HG02981 (cell line): ENCODE data around the gene SERPINB6.
"Not testable (repeated sequence)": the region's sequence is repeated elsewhere in the genome, so short reads cannot be mapped to it uniquely, and the experiment has no call there.

Source experiments
- ATAC-seq: cut with Tn5 transposase; IDR thresholded peaks from one replicate; pipeline ENCODE4 v1.9.1; 2021; ENCODE audit warnings: mild to moderate bottlenecking, moderate library complexity; ENCODE audit not compliant: unreplicated experiment

The SERPINB6 gene

DNA sequence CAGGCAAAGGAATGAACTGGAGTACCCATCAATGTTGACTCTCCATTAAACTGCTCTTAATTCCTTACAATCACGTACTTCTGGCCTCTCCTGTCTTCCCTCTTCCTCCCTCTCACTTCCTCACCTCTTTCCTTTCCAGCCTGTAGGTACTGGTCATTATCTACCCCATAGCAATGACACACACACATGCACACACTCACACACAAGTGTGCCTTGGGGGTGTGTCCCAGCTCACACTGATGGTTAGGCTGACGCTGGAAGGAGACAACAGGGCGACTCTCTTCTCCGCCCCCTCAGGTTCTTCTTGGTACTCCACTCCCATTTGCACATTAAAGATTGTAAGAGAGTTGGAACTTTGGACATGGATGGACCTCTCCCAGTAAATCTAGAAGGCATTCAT is 54.3 kb downstream of the SERPINB6 start:
- no peak for ATAC-seq

DNA sequence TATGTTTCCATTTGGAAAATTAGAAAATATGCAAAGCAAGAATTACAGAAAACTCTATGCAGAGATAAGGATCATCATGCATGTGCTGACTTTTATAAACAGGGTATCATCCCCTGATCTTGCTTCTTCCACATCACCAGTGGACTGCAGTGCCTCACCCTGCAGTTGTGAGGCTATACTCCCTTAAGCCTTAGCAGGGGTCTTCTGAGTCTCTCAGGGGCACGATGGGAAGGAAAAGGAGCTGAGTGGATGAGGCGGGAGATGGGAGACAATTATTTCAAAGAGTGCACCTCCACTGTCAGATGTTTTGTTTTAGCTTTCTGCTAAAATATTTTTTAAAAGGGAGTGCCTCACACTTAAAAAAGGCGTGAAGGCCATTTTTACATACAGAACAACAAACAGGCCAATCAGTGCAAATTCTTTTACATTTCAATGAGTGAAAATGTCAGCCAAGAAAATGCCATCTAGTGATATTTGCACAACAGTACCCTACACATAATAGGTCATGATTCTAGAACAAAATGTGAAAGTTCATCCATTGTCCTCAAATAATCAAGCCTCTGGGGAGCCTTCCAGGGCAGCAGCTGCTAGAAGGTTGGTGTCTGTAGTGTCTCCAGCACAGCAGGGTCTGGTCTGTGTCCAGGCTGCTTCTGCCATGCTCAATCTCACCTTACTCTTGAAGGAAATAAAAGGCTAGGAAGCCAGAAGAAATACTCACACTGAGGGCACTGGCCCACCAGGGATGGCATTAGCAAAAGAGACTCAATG is 55.0 kb downstream of the SERPINB6 start:
- no peak for ATAC-seq

DNA sequence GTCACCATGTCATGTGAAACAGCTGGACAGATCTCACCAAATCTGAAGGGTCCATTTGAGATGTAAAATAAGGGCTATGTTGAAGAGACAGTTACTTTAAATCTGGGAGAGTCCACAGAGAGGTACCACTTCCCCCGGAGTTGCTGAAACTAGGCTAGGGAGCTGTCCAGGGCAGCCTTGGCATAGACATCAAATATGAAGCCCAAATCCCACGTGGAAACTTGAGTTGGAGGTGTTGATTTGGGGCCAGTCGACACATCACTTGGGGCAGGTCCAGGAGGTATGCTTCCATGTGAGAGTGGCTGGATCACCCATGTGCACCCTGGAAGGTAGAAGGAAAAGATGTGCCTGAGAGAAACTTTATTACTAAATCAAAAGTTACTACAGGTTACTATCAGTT is 56.2 kb downstream of the SERPINB6 start:
- ATAC-seq, result no peak

DNA sequence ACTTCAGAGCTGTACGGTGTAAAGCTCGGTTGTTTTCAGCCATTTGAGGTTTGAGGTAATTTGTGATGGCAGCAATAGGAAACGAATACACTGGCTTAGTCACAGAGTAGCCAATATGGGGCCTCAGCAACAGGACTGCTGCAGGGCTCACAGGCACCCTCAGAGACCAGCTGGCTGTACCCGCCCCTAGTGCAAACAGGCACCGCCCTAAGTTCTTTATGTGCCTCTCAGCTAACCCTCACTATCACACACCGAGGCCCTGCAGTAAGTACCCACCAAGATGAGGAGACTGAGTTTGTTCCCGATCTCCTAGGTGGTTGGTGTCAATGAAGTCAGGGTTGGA is 57.1 kb downstream of the SERPINB6 start:
- ATAC-seq, result no peak

DNA sequence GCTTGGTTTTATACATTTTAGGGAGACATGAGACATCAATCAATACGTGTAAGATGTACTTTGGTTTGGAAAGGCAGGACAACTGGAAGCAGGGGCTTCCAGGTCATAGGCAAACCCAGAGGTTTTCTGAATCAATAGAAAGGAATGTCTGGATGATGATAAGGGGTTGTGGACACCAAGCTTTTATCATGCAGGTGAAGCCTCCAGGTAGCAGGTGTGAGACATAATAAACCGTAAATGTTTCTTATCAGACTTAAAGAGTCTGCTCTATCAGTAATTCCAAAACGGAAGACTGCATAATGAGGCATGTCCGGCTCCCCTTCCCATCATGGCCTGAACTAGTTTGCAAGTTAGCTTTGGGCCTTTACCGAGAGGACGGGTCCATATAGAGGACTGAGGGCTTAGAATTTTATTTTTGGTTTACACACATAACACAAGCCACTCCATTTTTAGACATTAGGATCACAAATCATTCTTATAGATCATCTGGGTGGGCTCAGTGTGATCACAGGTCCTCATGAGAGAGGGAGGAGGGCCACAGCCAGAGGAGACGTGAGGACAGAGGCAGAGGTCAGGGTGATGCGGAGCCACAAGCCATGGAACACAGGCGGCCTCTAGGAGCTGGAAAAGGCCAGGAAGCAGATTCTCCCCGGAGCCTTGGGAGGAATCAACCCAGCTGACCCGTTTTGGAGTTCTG is 57.6 kb downstream of the SERPINB6 start:
- no peak for ATAC-seq

DNA sequence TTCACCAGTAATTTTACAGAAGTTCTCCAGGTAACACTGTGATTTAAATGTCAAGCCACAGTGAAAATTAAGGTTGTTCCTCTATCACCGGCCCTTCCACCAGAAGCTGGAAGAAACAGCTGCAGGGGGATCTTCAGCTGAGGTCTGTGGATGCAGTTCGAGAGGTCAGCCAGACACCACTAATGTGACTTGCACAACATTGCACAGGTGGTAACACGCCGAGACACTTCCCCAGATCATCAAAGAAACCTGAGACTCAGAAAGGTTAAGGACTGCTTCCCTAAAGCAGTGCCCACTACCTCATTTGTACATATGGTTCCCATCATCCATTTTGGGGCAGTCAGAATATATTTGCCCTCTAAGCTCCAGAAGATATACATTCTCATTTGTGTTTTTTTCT is 60.2 kb downstream of the SERPINB6 start:
- peak; percentile 66 for ATAC-seq

DNA sequence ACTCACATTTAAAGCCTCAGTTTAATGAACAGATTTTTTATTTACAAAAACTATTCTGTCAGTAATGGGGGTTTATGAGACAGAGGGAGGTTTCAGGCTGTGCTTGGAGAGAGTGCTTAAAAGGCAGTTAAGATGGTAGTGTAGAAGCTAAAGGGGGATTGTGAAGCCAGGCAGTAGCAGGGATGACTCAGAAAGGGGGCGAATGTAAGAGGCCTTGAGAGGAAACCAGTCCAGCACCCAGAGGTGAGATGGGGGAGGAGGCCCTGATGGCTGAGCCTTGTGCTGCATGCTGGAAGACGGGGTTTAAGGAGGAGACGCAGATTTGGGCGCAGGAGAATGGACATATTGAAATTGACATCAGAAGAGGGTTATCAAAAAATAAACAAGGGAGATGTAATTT is 61.6 kb downstream of the SERPINB6 start:
- ATAC-seq, result no peak

DNA sequence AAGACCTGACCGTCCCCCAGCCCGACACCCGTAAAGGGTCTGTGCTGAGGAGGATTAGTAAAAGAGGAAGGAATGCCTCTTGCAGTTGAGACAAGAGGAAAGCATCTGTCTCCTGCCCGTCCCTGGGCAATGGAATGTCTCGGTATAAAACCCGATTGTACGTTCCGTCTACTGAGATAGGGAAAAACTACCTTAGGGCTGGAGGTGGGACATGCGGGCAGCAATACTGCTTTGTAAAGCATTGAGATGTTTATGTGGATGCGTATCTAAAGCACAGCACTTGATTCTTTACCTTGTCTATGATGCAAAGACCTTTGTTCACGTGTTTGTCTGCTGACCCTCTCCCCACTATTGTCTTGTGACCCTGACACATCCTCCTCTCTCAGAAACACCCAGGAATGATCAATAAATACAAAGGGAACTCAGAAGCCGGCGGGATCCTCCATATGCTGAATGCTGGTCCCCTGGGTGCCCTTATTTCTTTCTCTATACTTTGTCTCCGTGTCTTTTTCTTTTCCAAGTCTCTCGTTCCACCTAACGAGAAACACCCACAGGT is 62.2 kb downstream of the SERPINB6 start:
- ATAC-seq, result not testable (repeated sequence)

DNA sequence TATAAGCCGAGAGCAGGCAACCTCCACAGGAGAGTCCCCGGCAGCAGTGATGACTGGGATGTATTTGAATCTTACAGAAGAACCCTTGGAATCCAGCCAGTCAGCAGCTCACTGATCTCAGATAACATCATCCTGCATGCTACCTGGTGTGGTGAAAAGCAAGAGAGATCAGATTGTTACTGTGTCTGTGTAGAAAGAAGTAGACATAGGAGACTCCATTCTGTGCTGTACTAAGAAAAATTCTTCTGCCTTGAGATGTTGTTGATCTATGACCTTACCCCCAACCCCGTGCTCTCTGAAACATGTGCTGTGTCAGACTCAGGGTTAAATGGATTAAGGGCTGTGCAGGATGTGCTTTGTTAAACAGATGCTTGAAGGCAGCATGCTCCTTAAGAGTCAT is 62.9 kb downstream of the SERPINB6 start:
- not testable (repeated sequence) for ATAC-seq

DNA sequence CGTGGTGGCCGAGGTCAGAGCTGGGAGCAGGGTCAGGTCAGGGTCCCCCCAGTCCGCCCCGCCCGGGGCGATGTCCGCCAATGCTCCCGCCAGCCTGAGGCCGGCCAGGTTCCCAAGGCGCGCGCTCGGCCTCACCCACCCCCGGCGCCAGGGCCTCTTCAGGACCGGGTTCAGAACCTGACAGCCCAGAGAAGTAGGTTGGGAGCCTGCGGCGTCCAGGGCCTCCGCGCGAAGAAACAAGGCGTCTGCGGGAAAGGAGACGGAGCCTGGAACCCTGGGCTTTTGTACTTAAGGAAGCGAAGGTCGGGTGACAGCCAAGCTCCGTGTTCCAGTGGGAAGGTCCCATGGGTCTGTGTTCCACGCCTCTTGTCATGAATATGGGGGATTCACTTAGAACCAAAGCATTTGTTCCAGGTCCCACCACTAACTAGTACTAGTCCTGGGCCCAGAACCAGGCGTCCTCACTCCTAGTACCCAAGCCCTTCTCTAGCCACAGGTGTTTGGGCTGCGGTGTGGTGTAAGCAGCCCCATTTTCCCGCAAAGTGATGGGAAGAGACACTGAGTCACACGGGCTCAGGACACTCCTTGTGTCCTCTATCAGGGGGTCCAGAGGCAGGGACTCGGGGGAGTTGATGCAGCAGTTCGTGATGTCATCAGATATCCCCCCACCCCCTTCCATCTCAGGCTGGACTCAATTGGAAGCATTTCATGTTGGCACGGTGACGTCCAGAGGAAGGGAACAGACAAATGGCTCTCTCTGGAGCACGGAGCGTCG is 67.8 kb downstream of the SERPINB6 start:
- ATAC-seq, result not testable (repeated sequence)

DNA sequence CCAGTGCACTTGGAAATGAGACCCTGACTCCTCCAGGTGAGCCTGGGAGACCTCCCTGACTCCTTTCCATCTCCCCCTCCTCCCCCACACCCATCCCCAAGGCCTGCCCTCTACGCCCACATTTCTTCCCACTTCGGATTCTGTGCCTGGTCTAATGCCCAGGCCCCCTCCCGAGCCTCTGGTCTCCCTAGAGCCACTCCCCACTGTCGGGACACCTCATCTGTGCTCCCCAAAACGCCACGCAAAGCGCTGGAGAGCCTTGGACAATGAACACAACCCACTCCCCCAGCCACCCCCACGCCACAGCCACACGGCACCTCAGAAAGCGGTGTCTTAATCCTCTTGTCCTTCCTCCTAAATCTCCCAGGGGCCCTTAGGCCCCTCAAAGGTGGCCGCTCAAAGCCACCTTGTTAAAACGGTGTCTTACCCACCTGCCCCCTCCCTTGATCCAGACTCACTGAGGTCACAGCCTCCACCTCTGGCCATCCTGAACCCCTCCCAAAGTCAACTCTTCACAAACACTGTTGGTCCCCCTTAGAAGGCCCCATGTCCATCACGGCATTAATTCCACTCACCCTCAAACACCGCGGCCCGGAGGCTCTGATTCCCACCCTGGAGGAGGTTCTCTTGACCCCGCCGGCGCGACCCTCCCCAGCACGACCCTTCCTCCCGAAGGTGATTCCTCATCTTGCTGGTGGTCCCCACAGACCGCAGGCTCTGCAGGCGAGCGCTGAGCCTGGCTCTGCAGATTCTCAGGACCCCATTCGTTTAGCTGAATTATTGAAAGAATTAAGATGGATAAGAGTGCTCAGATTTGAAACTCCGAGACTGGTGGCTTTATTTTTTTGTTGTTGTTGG is 69.5 kb downstream of the SERPINB6 start:
- not testable (repeated sequence) for ATAC-seq

DNA sequence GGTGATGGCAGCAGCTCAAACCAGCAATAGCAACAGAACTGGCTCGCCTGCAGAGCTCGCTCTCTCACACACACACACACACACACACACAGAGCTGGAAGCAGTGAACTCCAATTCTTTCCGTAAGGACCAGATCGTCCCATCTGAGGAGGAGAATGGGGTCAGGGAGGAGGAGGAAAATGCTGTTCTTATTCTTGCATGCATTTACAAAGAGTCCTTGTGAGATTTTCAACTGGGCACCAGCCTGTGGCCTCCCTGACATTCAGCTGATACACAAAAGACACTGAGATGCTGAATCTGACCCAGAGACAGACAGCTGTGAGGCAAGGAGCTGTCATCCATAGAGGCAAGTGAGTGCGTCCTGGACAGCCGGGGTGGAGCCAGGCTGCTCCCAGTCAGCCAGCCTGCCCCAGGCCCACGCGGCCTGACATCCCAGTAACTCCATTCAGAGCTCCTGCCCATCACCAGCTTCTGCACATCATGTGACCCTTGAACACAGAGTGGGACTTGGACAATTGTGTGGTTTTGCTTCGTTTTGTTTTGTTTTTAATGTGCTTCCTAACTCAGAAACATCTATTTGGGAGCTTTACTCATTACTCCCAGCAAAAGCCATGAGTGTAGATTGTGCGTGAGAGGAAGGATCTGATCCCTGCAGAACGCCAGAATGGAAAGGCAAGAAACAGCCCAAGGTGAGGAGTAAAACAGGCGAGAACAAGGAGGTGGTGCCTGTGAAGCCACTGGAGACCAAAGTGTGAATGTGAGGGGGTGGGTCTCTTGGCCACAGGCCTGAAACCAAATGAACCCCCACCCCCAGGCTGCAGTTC is 70.3 kb downstream of the SERPINB6 start:
- ATAC-seq, result no peak

DNA sequence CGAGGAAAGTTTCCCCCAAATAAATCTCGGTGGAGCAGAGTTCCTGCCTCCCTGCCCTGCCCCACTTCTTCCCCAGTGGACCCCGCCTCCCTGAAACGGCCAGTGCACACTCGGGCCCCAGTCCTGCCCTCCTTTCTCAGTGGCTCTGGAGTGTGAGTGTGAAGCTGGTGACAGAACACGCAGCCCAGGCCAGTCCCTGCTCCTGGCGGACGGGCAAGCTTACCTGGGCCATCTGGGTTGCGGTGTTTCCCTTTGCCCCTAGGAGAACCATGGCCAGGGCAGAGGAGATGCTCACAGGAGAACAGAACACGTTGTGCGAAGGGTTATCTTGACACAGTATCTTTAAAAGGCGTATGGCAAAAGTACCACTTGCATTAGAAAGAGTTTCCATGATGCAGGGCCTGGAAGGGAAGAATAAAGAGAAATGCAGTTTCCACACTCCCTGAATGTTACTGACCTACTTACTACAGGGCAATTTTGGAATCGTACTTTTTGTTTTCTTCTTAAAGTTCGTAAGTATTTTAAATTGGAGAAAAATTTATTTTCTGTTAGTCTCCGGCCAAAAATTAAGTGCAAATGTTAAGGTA is 71.1 kb downstream of the SERPINB6 start:
- ATAC-seq, result no peak

DNA sequence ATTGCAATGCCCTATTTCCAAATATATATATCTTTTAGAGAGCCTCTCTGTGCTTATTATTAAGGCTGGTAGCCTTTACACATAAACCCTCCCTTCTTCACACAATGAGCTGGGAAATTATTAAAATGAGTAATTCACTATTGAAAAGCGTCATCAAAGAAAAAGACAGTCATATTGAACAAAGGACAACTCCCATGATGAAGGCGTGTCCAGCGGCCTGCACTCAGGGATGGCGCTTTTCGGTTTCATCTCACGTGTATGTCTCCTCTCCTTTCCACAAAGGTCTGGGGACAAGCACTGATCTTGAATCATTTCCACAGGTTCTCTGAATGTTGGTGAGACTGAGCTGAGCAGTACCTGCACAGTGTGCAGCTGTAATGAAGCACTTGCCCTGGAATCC is 71.8 kb downstream of the SERPINB6 start:
- no peak for ATAC-seq
